ENCODE measurements around the gene GTF2A1.

The GTF2A1 gene

GRCh38 chr14:81129242-81129641 lies 91.5 kb downstream of the GTF2A1 start:
- DNase-seq = no peak

GRCh38 chr14:81127785-81128184 lies 93.0 kb downstream of the GTF2A1 start:
- no peak for DNase-seq

GRCh38 chr14:81125536-81125935 lies 95.2 kb downstream of the GTF2A1 start:
- no peak for DNase-seq
